GM12878 (cell line): ENCODE data around the gene MAP4K4. TPM values are rescaled to one million over a fixed set of nuclear protein-coding genes. Genes with fewer than 3 reads are reported as not detected.

ENCODE experiments used
- ATAC-seq: fragments of 200-7000 bp; cut with Tn5 transposase; 3 replicates; pipeline ENCODE4 v1.9.1; 2020; ENCODE audit warnings: mild to moderate bottlenecking, moderate library complexity
- BruUV-seq: library from RNA; stranded (reverse); fragments of 400-500 nt; replicated peaks from 2 replicates; lab custom pipeline; 2021; lab: Mats Ljungman, UMichigan
- CTCF ChIA-PET: fragments of 300-600 bp; sonication (Branson Sonifier 250); formaldehyde crosslinking; extraction: SDS; loops from one replicate; lab custom pipeline; 2021; ENCODE audit warnings: inconsistent platforms; lab: Yijun Ruan, JAX
- POLR2A ChIA-PET: fragments of 350-600 bp; formaldehyde crosslinking; extraction: SDS; loops from one replicate; lab custom pipeline; 2021; ENCODE audit warnings: inconsistent platforms; lab: Charles Lee
- RAD21 ChIA-PET: fragments of 300-600 bp; sonication (Branson Sonifier 250); formaldehyde crosslinking; loops from one replicate; lab custom pipeline; 2023; ENCODE audit warnings: antibody characterized with exemption; ENCODE audit not compliant: unreplicated experiment; lab: Charles Lee
- SMC1A ChIA-PET: fragments of 300-600 bp; sonication (Branson Sonifier 250); formaldehyde crosslinking; loops from one replicate; lab custom pipeline; 2023; ENCODE audit not compliant: unreplicated experiment, uncharacterized antibody; lab: Charles Lee
- DNase-seq: peaks from one replicate; pipeline ENCODE4 v3.0.0-alpha.2; 2011; ENCODE audit warnings: low read depth, low spot score
- FAIRE-seq: peaks from 3 replicates; lab custom pipeline; 2011; peaks lifted over from hg19 to GRCh38; lab: Jason Lieb, UNC
- H2AFZ ChIP-seq: 2 replicates; pipeline ENCODE4 v1.6.0; 2011; ENCODE audit warnings: low read depth, low read length, control low read depth; ENCODE audit not compliant: control insufficient read depth
- H3K27ac ChIP-seq: 2 replicates; pipeline ENCODE4 v1.5.1; 2011; ENCODE audit warnings: control low read depth; ENCODE audit not compliant: control insufficient read depth, insufficient read depth
- H3K27me3 ChIP-seq, 2 experiments: replicated peaks in 1 of 2; 2 replicates each; pipeline versions ENCODE4 v1.6.0 to v1.6.1; 2011; ENCODE audit warnings: low read length in 1 of 2; ENCODE audit not compliant: control insufficient read depth in 2 of 2, insufficient read depth in 2 of 2
- H3K36me3 ChIP-seq, 2 experiments: 2 replicates each; pipeline ENCODE4 v1.5.1; 2011; ENCODE audit warnings: low read length in 1 of 2; ENCODE audit not compliant: control insufficient read depth in 2 of 2, insufficient read depth in 2 of 2
- H3K4me1 ChIP-seq: 2 replicates; pipeline ENCODE4 v1.6.1; 2011; ENCODE audit warnings: mild to moderate bottlenecking, low read length, moderate library complexity, mixed read lengths; ENCODE audit not compliant: control insufficient read depth, insufficient read depth
- H3K4me2 ChIP-seq: 2 replicates; pipeline ENCODE4 v1.6.0; 2011; ENCODE audit warnings: control low read depth; ENCODE audit not compliant: control insufficient read depth, insufficient read depth
- H3K4me3 ChIP-seq: fragments of 200-600 bp; sonication (generic); 2 replicates; pipeline ENCODE4 v1.5.1; 2016
- H3K79me2 ChIP-seq: 2 replicates; pipeline ENCODE4 v1.6.0; 2011; ENCODE audit warnings: low read length; ENCODE audit not compliant: control insufficient read depth, insufficient read depth
- H3K9ac ChIP-seq: 2 replicates; pipeline ENCODE4 v1.8.0; 2011; ENCODE audit warnings: low read length, control low read depth, mixed read lengths; ENCODE audit not compliant: control insufficient read depth, insufficient read depth
- H3K9me3 ChIP-seq: replicated peaks from 3 replicates; pipeline ENCODE4 v1.5.1; 2011; ENCODE audit warnings: mild to moderate bottlenecking, low read length; ENCODE audit not compliant: control insufficient read depth, insufficient read depth
- H4K20me1 ChIP-seq: 2 replicates; pipeline ENCODE4 v1.6.0; 2011; ENCODE audit not compliant: control insufficient read depth, insufficient read depth
- BRCA1 ChIP-seq: IDR thresholded peaks from 2 replicates; pipeline ENCODE4 v1.6.1; 2011; ENCODE audit warnings: low read depth, low read length, improper control_type of control experiment
- CREB1 ChIP-seq: IDR thresholded peaks from 2 replicates; pipeline ENCODE4 v1.6.1; 2012; ENCODE audit warnings: low read depth, mild to moderate bottlenecking, inconsistent platforms
- GATAD2B ChIP-seq: fragments of 450-650 bp; conservative IDR thresholded peaks from 2 replicates; pipeline ENCODE4 v1.6.1; 2017; ENCODE audit warnings: low read depth, mild to moderate bottlenecking, moderate library complexity
- HDAC2 ChIP-seq: fragments of 200-600 bp; sonication (generic); IDR thresholded peaks from 2 replicates; pipeline ENCODE4 v1.6.1; 2017
- MTA3 ChIP-seq: IDR thresholded peaks from 2 replicates; pipeline ENCODE4 v1.6.1; 2012; ENCODE audit warnings: low read length, inconsistent platforms, borderline replicate concordance
- MXI1 ChIP-seq: fragments of 150-350 bp; IDR thresholded peaks from 2 replicates; pipeline ENCODE4 v1.6.1; 2011; ENCODE audit warnings: low read depth, mild to moderate bottlenecking, inconsistent platforms, low read length, improper control_type of control experiment
- NFYB ChIP-seq: IDR thresholded peaks from 2 replicates; pipeline ENCODE4 v1.6.1; 2011; ENCODE audit warnings: low read depth, mild to moderate bottlenecking, low read length, improper control_type of control experiment, moderate library complexity; ENCODE audit not compliant: insufficient read depth
- ZBED1 ChIP-seq: IDR thresholded peaks from 2 replicates; pipeline ENCODE4 v1.6.1; 2016; ENCODE audit warnings: borderline replicate concordance
- ZNF384 ChIP-seq: IDR thresholded peaks from 2 replicates; pipeline ENCODE4 v1.6.1; 2012; ENCODE audit warnings: low read depth, mild to moderate bottlenecking, low read length, improper control_type of control experiment, borderline replicate concordance
- WGBS: methylation state at CpG from one replicate; pipeline ENCODE4 v1.1.6; 2016; ENCODE audit warnings: low lambda C conversion rate; ENCODE audit not compliant: insufficient replicate concordance, insufficient coverage; ENCODE audit errors: missing lambda C conversion rate; 5-methylcytosine and 5-hydroxymethylcytosine counted together
- in situ Hi-C: fragments of 300-500 bp; cut with MboI; formaldehyde crosslinking; loops from 9 replicates; pipeline ENCODE4 v1.14.3; 2018; ENCODE audit warnings: mixed read lengths
- intact Hi-C: fragments of 100-400 bp; cut with micrococcal nuclease; formaldehyde crosslinking; loops from one replicate; pipeline ENCODE4 v1.14.2; 2022; ENCODE audit not compliant: unreplicated experiment
- polyA plus RNA-seq, 11 experiments: library from polyadenylated mRNA; depleted of rRNA in 4 of 11; unstranded in 6 of 11; stranded (reverse) in 5 of 11; fragments of >200 nt; fragmentation: Nextera tagmentation in 4 of 11; fragmentation: Illumina TruSeq in 1 of 11; extraction: Ambion mirVana in 4 of 11; extraction: Trizol in 1 of 11; gene quantifications; 1 replicate in 1 of 11; 2 replicates in 10 of 11; pipeline versions ENCODE4 v1.2.1 to v1.2.3, GENCODE V29; 2011 to 2016; ENCODE audit warnings: inconsistent platforms in 2 of 11, missing spikeins in 2 of 11, low read depth in 1 of 11
- total RNA-seq, 4 experiments: library from RNA; depleted of rRNA in 3 of 4; stranded (reverse); fragments of >200 nt in 3 of 4; fragmentation: Illumina TruSeq in 1 of 4; extraction: Trizol in 1 of 4; gene quantifications; 2 replicates each; pipeline versions ENCODE4 v1.2.1 to v1.2.3, GENCODE V29; 2013 to 2021
- TF ChIP-seq, protein P1 (sequence below): IDR thresholded peaks from 2 replicates; pipeline ENCODE4 v1.6.1; 2011; ENCODE audit warnings: mild to moderate bottlenecking, low read depth, low read length, moderate library complexity; ENCODE audit not compliant: insufficient replicate concordance
- TF ChIP-seq, protein P2 (sequence below): fragments of 450-650 bp; formaldehyde crosslinking; IDR thresholded peaks from 2 replicates; pipeline ENCODE4 v1.4.0; 2020; ENCODE audit warnings: mild to moderate bottlenecking, moderate library complexity

MAP4K4 gene
- total and polyA plus RNA-seq, 10 of the 15 experiments (the other 5 are each of a cell fraction or from before 2014, with no cell fraction given): 1.9 to 50.4 (median 9.7) TPM

DNA sequence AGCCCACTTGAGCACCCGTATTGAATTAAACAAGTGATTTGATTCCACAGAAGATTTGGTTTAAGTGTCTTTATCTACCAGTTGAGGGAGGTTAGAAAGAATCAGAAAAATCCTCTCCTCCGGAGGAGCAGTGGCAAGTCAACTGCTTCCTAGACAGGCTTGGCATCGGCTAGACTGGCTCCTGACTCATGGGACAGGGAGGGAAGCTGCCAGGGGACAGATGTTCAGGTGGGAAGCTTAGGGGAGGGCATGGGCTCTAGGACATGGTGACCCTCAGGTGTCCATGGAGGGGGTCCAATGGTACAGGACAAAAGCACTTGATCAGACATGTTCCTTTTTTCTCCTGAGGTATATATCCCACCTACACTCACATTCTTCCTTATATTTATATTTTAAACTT is 175.0 kb downstream of the MAP4K4 start:
- POLR2A ChIA-PET: no interaction called here
- DNase-seq: no peak
- TF ChIP-seq ZBED1 (no peak), ZNF384 (no peak), GATAD2B (no peak), HDAC2 (no peak), MTA3 (no peak), CREB1 (no peak), BRCA1 (no peak), NFYB (no peak), MXI1 (no peak)
- TF ChIP-seq, protein P1, sequence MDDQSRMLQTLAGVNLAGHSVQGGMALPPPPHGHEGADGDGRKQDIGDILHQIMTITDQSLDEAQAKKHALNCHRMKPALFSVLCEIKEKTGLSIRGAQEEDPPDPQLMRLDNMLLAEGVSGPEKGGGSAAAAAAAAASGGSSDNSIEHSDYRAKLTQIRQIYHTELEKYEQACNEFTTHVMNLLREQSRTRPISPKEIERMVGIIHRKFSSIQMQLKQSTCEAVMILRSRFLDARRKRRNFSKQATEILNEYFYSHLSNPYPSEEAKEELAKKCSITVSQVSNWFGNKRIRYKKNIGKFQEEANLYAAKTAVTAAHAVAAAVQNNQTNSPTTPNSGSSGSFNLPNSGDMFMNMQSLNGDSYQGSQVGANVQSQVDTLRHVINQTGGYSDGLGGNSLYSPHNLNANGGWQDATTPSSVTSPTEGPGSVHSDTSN: no peak
- TF ChIP-seq, protein P2, sequence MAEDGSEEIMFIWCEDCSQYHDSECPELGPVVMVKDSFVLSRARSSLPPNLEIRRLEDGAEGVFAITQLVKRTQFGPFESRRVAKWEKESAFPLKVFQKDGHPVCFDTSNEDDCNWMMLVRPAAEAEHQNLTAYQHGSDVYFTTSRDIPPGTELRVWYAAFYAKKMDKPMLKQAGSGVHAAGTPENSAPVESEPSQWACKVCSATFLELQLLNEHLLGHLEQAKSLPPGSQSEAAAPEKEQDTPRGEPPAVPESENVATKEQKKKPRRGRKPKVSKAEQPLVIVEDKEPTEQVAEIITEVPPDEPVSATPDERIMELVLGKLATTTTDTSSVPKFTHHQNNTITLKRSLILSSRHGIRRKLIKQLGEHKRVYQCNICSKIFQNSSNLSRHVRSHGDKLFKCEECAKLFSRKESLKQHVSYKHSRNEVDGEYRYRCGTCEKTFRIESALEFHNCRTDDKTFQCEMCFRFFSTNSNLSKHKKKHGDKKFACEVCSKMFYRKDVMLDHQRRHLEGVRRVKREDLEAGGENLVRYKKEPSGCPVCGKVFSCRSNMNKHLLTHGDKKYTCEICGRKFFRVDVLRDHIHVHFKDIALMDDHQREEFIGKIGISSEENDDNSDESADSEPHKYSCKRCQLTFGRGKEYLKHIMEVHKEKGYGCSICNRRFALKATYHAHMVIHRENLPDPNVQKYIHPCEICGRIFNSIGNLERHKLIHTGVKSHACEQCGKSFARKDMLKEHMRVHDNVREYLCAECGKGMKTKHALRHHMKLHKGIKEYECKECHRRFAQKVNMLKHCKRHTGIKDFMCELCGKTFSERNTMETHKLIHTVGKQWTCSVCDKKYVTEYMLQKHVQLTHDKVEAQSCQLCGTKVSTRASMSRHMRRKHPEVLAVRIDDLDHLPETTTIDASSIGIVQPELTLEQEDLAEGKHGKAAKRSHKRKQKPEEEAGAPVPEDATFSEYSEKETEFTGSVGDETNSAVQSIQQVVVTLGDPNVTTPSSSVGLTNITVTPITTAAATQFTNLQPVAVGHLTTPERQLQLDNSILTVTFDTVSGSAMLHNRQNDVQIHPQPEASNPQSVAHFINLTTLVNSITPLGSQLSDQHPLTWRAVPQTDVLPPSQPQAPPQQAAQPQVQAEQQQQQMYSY (CRISPR knock-in tag): no peak
- TF ChIP-seq, all 136 proteins: peak for 0
- no peak overlapping the region for H3K9ac ChIP-seq
- no peak for FAIRE-seq
- H3K79me2 ChIP-seq: no peaks in the 10 kb centered on the region
- CTCF ChIA-PET: interaction anchor here (0.6 to 2.7 kb wide), 9 partner anchors 11 to 530 kb away, joined by 3 to 20 read pairs (median 5); no protein-coding TSS in a partner anchor
- BruUV-seq: no TSS peak
- no peak for ATAC-seq
- H2AFZ ChIP-seq: no peak overlapping the region
- no peaks in the 10 kb centered on the region for H3K9me3 ChIP-seq
- H3K27ac ChIP-seq: no peak overlapping the region
- intact Hi-C loops: loop anchor here (10.0 kb wide), 2 partner anchors 458 to 528 kb away; no protein-coding TSS in a partner anchor
- H4K20me1 ChIP-seq: no peaks in the 10 kb centered on the region
- SMC1A ChIA-PET: interaction anchor here (1.1 to 2.0 kb wide), 4 partner anchors 18 to 454 kb away, joined by 3 to 6 read pairs (median 5); no protein-coding TSS in a partner anchor
- no peak overlapping the region for H3K4me2 ChIP-seq
- no peak overlapping the region for H3K4me3 ChIP-seq
- in situ Hi-C loops: no loop called here
- peaks cover 0 to 2% of the 10 kb centered on the region in 2 experiments; a peak in 2 of 4 replicates for H3K36me3 ChIP-seq
- RAD21 ChIA-PET: interaction anchor here (1.5 kb wide), 2 partner anchors 31 to 454 kb away, joined by 6 to 10 read pairs; no protein-coding TSS in a partner anchor
- no peaks in the 10 kb centered on the region for H3K4me1 ChIP-seq
- H3K27me3 ChIP-seq: no peaks in the 10 kb centered on the region
- 79% methylated on average over 3 of the region's 3 CpGs for WGBS
